ENCODE results near the gene BRD3.

Gene BRD3

DNA sequence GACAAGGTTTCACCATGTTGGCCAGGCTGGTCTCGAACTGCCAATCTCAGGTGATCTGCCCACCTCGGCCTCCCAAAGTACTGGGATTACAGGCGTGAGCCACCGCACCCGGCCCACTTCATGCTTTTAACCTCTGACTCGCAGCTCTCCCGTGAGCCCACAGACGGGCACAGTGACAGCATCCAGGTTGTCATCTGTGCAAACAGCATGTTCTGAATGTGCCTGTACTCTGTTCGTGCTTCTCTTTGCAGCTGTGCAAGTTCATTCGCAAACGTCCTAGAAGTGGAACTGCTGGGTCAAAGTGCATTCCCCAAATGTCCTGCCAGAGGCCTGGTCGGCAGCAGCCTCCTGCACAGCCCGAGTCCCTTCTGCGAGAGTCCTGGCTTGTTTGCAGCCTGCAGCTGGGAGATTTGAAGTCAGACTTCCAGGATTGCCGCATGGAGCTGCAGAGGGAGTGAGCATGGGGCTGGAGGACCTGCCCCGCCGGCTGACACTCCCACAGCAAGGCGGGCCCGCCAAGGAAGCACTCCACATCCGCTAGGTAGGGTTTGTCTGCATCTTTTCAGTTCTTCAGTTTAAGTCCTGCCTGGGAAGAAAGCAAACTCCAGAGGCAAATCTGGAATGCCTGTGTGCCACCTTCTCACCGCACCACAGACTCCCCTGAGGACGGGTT lies 39.1 kb downstream of the BRD3 start:
- Histone ChIP-seq H3K4me1 (ENCODE audit: insufficient read depth, poor library complexity, severe bottlenecking) (no peaks in the 10 kb centered on the region), H3K36me3 (ENCODE audit: low read depth) (peaks cover 16% of the 10 kb centered on the region), H3K27ac (ENCODE audit: poor library complexity, severe bottlenecking) (no peak overlapping the region), H3K27me3 (ENCODE audit: insufficient read depth, poor library complexity, severe bottlenecking) (no peaks in the 10 kb centered on the region), H3K4me3 (ENCODE audit: severe bottlenecking) (no peak overlapping the region), H3K9me3 (ENCODE audit: severe bottlenecking) (no peaks in the 10 kb centered on the region)
- no peak for TF ChIP-seq CTCF (IDR thresholded peaks at IDR 0.05; ENCODE audit: poor library complexity, severe bottlenecking)
- DNase-seq (ENCODE audit: low spot score) = no peak
- ATAC-seq (ENCODE audit: low read depth) = no peak

GRCh38 chr9:134028076-134028475 lies 39.8 kb downstream of the BRD3 start:
- ATAC-seq (ENCODE audit: low read depth) (no peak), DNase-seq (ENCODE audit: low spot score) (no peak)
- Histone ChIP-seq H3K36me3 (ENCODE audit: low read depth) (peaks cover 10% of the 10 kb centered on the region), H3K4me3 (ENCODE audit: severe bottlenecking) (no peak overlapping the region), H3K27me3 (ENCODE audit: insufficient read depth, poor library complexity, severe bottlenecking) (no peaks in the 10 kb centered on the region), H3K9me3 (ENCODE audit: severe bottlenecking) (no peaks in the 10 kb centered on the region), H3K27ac (ENCODE audit: poor library complexity, severe bottlenecking) (no peak overlapping the region), H3K4me1 (ENCODE audit: insufficient read depth, poor library complexity, severe bottlenecking) (no peaks in the 10 kb centered on the region)
- TF ChIP-seq CTCF (IDR thresholded peaks at IDR 0.05; ENCODE audit: poor library complexity, severe bottlenecking) = no peak

DNA sequence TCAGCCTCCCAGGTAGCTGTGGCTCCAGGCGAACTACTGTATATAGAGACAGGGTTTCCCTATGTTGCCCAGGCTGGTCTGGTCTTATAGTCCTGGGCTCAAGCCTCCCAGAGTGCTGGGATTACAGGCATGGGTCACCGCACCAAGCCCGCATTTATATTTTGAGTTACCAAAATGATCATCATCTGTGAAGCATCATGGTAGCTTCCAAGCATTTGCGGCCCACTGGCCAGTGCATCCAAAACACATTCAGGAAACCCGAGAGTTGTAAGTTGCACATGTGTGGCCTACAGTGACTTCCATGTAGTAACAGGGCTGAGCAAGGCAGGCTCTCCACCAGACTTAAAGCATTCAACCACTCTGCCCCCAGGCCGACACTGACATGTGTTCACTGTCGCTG lies 40.3 kb downstream of the BRD3 start:
- Histone ChIP-seq H3K36me3 (ENCODE audit: low read depth) (0 out of 2 replicates have a peak, but pooled peaks cover 7% of the 10 kb centered on the region), H3K4me3 (ENCODE audit: severe bottlenecking) (no peak overlapping the region), H3K9me3 (ENCODE audit: severe bottlenecking) (no peaks in the 10 kb centered on the region), H3K4me1 (ENCODE audit: insufficient read depth, poor library complexity, severe bottlenecking) (no peaks in the 10 kb centered on the region), H3K27me3 (ENCODE audit: insufficient read depth, poor library complexity, severe bottlenecking) (no peaks in the 10 kb centered on the region), H3K27ac (ENCODE audit: poor library complexity, severe bottlenecking) (no peak overlapping the region)
- no peak for ATAC-seq (ENCODE audit: low read depth)
- DNase-seq (ENCODE audit: low spot score) = no peak
- no peak for TF ChIP-seq CTCF (IDR thresholded peaks at IDR 0.05; ENCODE audit: poor library complexity, severe bottlenecking)

- H3K36me3 ChIP-seq (ENCODE audit: low read depth) = 0 out of 2 replicates have a peak, but pooled peaks cover 6% of the 10 kb centered on the region
- H3K4me1 ChIP-seq (ENCODE audit: insufficient read depth, poor library complexity, severe bottlenecking) = no peaks in the 10 kb centered on the region
- H3K9me3 ChIP-seq (ENCODE audit: severe bottlenecking) = no peaks in the 10 kb centered on the region
- no peak overlapping the region for H3K27ac ChIP-seq (ENCODE audit: poor library complexity, severe bottlenecking)
- H3K4me3 ChIP-seq (ENCODE audit: severe bottlenecking) = no peak overlapping the region
- no peaks in the 10 kb centered on the region for H3K27me3 ChIP-seq (ENCODE audit: insufficient read depth, poor library complexity, severe bottlenecking)
- DNase-seq (ENCODE audit: low spot score) = no peak
- no peak for TF ChIP-seq CTCF (IDR thresholded peaks at IDR 0.05; ENCODE audit: poor library complexity, severe bottlenecking)
- ATAC-seq (ENCODE audit: low read depth) = no peak
These were observed 40.8 kb downstream of the BRD3 start for GRCh38 chr9:134026981-134027380.

GRCh38 chr9:134026581-134026980 lies 41.2 kb downstream of the BRD3 start:
- Histone ChIP-seq H3K4me3 (ENCODE audit: severe bottlenecking) (no peak overlapping the region), H3K27me3 (ENCODE audit: insufficient read depth, poor library complexity, severe bottlenecking) (no peaks in the 10 kb centered on the region), H3K27ac (ENCODE audit: poor library complexity, severe bottlenecking) (no peak overlapping the region), H3K9me3 (ENCODE audit: severe bottlenecking) (no peaks in the 10 kb centered on the region), H3K4me1 (ENCODE audit: insufficient read depth, poor library complexity, severe bottlenecking) (no peaks in the 10 kb centered on the region), H3K36me3 (ENCODE audit: low read depth) (0 out of 2 replicates have a peak, but pooled peaks cover 2% of the 10 kb centered on the region)
- TF ChIP-seq CTCF (IDR thresholded peaks at IDR 0.05; ENCODE audit: poor library complexity, severe bottlenecking) = no peak
- ATAC-seq (ENCODE audit: low read depth) = no peak
- DNase-seq (ENCODE audit: low spot score) = no peak
